SHP77 treated with DMSO at 0.1 percent for 48 hours (cell line): ENCODE measurements around the gene KIDINS220.
"Not testable (repeated sequence)": the region's sequence is repeated elsewhere in the genome, so short reads cannot be mapped to it uniquely, and the experiment has no call there.

Experiments used
- DNase-seq: peaks from one replicate; lab custom pipeline; 2025; lab: John Stamatoyannopoulos, UW

KIDINS220 gene

GRCh38 chr2:8754106-8754776 lies 83.2 kb downstream of the KIDINS220 start:
- DNase-seq, result no peak

- DNase-seq, result no peak
Observed at GRCh38 chr2:8753609-8754008, 83.8 kb downstream of the KIDINS220 start.

- DNase-seq, result no peak
Observed at GRCh38 chr2:8752385-8752784, 85.0 kb downstream of the KIDINS220 start.

DNA sequence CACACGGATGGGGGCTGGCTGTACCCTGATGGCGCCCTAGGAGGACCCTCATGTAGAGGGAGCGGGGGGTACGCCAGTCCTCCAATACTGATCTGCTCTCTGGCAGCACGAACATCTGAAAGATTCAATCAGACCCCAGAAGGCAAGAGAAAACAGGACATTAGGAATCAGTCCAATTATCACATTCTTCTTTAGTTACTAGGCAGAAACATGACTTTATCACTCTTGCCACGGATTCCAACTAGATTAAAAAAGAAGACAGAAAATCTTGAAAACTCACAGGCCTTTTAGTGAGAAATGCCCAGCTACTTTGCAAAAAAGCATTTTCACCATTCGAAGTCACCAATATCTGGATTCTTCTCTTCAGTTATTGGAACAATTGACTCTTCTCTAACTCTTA lies 87.2 kb downstream of the KIDINS220 start:
- DNase-seq, result no peak

DNA sequence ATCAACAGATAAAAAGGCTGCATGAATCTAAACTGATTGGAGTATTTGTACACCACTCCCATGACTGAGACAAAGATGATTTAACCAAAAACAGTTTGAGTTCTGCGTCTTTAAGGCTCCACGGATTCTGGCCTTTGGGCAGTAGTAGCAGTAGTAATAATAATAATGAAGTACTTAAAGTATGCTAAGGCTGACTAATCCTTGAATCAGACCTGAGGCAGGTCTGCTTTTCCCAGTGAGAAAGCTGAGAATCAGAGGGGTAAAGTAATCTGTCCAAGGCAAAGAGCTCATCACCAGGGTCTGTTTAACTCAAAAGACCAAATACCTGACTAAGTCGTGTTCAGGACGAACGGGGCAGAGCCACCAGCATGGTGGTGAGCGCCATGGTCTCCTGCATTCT lies 94.2 kb downstream of the KIDINS220 start:
- DNase-seq, result no peak

- no peak for DNase-seq
Observed at GRCh38 chr2:8740136-8740535, 97.3 kb downstream of the KIDINS220 start.

GRCh38 chr2:8737571-8738175 lies 99.7 kb downstream of the KIDINS220 start:
- no peak for DNase-seq

- DNase-seq, result no peak
Observed at GRCh38 chr2:8732601-8733000, 104.8 kb downstream of the KIDINS220 start.

DNA sequence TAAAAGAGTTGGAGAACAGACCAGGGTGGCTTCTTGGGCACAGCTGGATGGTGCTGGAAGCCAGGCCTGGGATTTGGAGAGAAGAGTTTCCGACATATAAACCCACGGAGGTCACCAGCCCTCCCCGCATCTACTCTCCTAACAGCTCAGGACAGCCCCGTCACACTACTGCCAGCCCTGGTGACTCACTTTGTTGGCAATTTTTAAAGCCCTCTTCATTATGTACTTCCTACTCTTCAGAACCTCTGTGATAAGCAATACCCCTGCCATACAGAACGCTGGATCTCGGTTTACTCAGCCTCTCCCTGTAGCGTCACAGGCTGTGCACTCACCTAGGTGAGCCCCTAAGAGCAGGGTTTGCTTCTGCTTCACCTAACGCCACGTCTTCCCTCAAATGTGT lies 107.5 kb downstream of the KIDINS220 start:
- DNase-seq, result no peak

DNA sequence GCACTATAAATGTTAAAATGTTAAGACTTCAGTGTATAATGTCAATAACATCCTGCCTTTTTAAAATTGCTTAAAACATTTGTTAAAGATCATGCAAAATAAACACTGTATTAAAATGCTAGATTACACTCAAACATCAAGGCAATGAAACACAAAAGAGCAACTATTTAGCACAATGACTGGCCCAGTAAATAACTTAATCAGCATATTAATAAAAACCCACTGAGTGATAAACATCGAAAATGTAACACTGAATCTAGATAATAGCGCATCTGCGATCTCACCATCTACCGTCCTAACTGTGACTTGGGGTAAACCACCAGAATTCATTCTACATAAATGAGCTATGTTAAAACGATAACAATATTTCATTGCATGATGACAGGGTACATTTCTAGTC lies 108.3 kb downstream of the KIDINS220 start:
- DNase-seq, result not testable (repeated sequence)

DNA sequence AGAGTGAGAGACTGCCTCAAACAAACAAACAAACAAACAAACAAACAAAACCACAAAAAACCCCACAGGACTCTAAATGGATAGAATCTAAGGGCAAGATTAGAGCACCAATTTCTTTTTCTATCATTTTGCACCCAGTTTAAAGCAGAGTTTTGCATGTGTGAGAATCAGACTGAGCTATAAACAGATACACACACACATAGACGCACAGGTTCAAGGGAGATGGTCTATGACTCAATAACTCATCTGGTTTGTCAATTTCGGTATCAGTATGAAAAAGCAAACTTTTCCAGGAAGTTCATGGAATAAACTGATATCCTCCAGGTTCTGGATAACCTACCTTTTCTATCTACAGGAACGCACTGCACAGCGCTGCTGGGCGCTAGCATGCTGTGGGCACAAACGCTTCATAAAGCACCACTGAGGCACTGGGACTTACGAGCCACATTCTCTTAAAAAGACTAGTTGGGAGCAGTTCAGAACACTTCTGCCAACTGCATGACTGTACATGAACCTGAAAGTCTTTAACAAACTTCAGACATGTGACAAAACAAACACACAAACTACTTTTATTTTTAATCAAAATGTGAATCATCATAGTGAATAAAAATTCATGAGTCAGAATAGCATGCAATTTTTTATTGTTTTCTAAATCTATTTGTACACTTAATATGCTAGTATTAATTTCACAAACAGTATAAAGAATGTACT lies 109.0 kb downstream of the KIDINS220 start:
- DNase-seq, result no peak

DNA sequence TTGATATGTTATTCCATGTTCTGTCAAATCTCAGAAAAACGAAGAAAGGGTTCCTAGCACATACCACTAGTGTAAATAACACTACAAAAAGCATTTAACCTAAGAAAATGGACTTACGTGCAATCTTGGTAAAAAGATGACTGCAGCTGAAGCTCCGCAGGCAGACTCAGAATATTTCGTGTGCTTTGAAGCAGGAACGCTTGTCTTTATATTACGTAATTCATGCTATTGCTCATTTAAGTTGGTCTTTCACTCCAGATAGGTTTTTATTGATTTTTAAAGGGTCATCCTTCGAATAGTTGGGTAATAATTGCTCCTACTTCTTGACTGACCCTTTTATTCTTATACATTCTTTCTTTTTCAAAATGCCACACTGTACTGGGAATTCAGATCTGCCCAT lies 111.6 kb downstream of the KIDINS220 start:
- DNase-seq, result no peak

DNA sequence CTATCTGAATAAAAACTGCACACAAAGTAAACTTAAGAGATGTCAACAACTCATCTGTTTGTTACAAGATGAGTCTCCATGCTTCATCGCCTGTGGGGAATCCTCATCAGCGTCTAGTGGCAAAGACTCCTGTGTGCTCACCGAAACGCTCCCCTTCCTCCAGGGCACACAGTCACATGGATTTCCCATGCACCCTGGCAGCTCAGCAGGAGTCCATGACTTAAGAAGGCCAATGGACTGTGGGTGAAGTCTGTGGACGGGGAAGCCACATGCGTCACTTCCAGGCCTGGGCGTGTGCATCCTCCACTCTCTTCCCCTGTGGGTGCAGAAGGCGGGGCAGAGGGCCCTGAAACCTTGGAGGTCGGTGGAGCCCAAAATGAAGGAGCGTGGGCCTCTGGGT lies 114.4 kb downstream of the KIDINS220 start:
- DNase-seq, result no peak

- DNase-seq, result no peak
Observed at GRCh38 chr2:8721410-8721809, 116.0 kb downstream of the KIDINS220 start.

GRCh38 chr2:8720741-8721140 lies 116.7 kb downstream of the KIDINS220 start:
- DNase-seq, result no peak

GRCh38 chr2:8719528-8719927 lies 117.9 kb downstream of the KIDINS220 start:
- no peak for DNase-seq

DNA sequence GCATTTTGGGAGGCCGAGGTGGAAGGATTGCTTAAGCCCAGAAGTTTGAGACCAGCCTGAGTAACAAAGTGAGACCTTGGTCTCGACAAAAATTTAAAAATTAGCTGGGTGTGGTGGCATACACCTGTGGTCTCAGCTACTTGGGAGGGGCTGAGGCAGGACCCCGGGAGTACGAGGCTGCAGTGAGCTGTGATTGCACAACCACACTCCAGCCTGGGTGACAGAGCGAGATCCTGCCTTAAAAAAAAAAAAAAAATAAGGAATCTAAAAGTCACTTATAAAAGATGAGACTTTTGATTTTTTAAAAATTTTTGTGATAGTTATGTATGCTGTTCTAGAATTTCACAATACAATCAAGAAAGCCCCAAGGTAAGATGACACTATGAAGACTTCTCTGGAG lies 122.4 kb downstream of the KIDINS220 start:
- DNase-seq, result no peak

- DNase-seq, result no peak
Observed at GRCh38 chr2:8714283-8714682, 123.1 kb downstream of the KIDINS220 start.

DNA sequence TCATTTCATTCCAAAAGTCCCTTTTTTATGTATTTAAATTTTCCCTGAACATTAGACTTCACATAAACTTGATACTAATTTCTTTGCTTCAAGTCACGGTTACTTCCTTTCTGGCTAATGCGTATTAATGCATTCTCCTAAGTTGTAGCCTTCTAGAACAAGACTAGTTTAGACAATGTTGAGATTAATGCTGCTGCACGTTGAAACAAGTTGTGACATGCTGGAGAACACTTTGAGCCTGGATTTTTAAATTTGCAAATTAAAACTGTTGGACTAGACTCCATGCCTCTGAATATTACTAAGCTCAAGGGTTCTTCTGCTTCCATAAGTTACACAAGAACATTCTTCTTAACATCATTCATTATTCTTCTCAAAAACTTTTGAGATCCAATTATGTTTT lies 126.5 kb downstream of the KIDINS220 start:
- DNase-seq, result no peak

- no peak for DNase-seq
Observed at GRCh38 chr2:8709611-8710010, 127.8 kb downstream of the KIDINS220 start.

DNA sequence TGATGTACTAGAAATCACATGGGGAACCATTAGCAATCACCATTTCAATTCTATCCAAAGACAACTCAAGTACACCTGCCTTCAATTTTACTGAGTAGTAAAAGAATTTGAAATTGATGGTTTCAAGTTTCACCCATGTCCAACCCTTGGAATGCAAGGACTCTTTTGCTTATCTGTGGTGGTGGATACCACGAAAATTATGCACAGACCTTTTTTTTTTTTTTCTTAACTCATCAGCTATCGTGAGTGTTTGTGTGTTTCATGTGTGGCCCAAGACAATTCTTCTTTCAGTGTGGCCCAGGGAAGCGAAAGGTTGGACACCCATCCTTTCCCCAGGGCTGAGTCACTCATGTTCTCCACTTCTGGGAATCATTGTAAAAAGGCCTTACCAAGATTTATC lies 132.5 kb downstream of the KIDINS220 start:
- no peak for DNase-seq

DNA sequence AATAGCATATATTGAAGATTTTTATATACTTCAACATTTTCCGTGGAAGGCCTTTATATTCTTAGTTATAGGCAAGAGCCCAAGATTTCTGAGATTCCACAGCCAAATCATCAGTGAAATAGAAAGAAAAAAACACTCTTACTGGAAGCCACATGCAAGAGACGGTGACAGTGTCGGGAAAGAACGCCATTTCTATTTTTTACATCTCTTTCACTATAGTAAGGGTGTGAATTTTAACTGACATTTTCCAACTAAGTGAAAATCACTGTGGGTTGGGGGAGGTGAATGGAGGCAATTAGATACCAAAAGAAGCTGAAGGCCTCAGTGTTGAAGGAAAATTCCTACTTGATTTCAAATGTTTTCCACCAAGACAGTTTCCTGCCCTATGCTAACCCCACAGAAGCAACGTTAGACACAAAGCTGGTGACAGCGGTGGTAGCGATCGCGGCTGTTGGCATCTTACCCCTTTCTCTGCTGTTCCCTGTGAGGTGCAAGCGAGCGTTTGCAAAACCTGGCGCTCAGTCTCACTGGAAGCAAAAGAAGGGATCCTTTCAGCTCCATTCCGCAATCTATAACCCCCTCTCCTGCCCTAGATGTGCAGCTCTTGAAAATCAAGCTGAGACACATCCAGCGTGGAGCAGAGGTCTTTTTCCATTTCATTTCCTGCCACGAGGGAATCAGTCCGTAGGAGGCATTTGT lies 135.6 kb downstream of the KIDINS220 start:
- no peak for DNase-seq

- no peak for DNase-seq
Observed at GRCh38 chr2:8699839-8700238, 137.6 kb downstream of the KIDINS220 start.
